Retinal pigment epithelial cell (primary cell): Measurements from ENCODE around the gene PTTG1IP2.

ENCODE experiments used
- DNase-seq: peaks from one replicate; pipeline ENCODE4 v3.0.0-alpha.2; 2010; ENCODE audit warnings: low read depth
- H3K4me3 ChIP-seq: 2 replicates; pipeline ENCODE4 v1.5.1; 2011; ENCODE audit warnings: mild to moderate bottlenecking, low read length, control low read depth, moderate library complexity
- CTCF ChIP-seq: conservative IDR thresholded peaks from 2 replicates; pipeline ENCODE4 v1.5.1; 2011; ENCODE audit warnings: low read depth, low read length, control low read depth, inconsistent platforms

Gene PTTG1IP2

GRCh38 chr7:90552521-90552920 is 83.1 kb downstream of the PTTG1IP2 start:
- no peak for DNase-seq
- no peak overlapping the region for H3K4me3 ChIP-seq
- TF ChIP-seq CTCF: no peak

GRCh38 chr7:90560730-90561129 is 91.3 kb downstream of the PTTG1IP2 start:
- DNase-seq: no peak
- no peak for TF ChIP-seq CTCF
- H3K4me3 ChIP-seq: no peak overlapping the region
